ENCODE results near the gene GLRA2.

DNA sequence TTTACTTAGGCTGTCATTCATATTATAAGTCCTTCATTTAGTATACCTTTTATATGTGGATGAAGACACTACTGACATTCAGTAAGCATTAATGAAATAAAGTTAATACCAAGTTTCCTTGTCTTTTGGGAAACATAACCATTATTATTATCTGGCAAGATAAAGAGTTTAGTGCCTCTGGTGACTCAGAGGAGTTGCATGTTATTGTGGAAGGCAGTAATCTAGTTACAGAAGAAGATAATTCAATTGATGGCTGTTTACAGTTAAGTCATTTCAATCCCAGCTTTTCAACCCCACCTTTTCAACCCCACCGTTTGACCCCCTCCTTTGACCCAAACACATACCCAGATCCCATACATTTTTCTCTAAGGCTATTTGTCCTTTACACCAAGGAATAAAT is 199.7 kb downstream of the GLRA2 start:
- TF ChIP-seq, protein P1, sequence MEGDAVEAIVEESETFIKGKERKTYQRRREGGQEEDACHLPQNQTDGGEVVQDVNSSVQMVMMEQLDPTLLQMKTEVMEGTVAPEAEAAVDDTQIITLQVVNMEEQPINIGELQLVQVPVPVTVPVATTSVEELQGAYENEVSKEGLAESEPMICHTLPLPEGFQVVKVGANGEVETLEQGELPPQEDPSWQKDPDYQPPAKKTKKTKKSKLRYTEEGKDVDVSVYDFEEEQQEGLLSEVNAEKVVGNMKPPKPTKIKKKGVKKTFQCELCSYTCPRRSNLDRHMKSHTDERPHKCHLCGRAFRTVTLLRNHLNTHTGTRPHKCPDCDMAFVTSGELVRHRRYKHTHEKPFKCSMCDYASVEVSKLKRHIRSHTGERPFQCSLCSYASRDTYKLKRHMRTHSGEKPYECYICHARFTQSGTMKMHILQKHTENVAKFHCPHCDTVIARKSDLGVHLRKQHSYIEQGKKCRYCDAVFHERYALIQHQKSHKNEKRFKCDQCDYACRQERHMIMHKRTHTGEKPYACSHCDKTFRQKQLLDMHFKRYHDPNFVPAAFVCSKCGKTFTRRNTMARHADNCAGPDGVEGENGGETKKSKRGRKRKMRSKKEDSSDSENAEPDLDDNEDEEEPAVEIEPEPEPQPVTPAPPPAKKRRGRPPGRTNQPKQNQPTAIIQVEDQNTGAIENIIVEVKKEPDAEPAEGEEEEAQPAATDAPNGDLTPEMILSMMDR (IDR thresholded peaks at IDR 0.05 in 4 of 5, conservative IDR thresholded peaks at IDR 0.05 in 1 of 5) = no peak
- TF ChIP-seq POLR2A (IDR thresholded peaks at IDR 0.05) = no peak

All from gastrocnemius medialis (tissue), 4 donors.